Measurements from ENCODE around the gene SPECC1. TPM values are rescaled to one million over a fixed set of nuclear protein-coding genes. Genes with fewer than 3 reads are reported as not detected.
A peak's percentile ranks its signal among the peaks of the same experiment; 100 is the strongest.

The SPECC1 gene
- total and polyA plus RNA-seq, 2 donors (not counting 1 experiment from before 2014, with no cell fraction given) = 13.4 to 30.9 TPM

- Histone ChIP-seq H4K20me1 (ENCODE audit: control insufficient read depth, extremely low read depth, insufficient read depth, low read length) (peaks cover 2% of the 10 kb centered on the region), H3K4me3 (replicated peaks in 1 of 4; ENCODE audit: control extremely low read depth in 1 of 4, insufficient read depth in 1 of 4, low read depth in 3 of 4, low read length in 4 of 4) (peak overlapping the region in 1 of 4 experiments; percentile 88), H3K4me2 (ENCODE audit: extremely low read depth, insufficient read depth, low read length) (peak overlapping the region; percentile 20), H3K27ac (ENCODE audit: insufficient read depth, low read length) (no peak overlapping the region), H3K9ac (ENCODE audit: insufficient read depth, low read length) (no peak overlapping the region), H3K4me1 (ENCODE audit: control insufficient read depth, extremely low read depth, insufficient read depth, low read length) (peaks cover 4% of the 10 kb centered on the region), H3K9me3 (ENCODE audit: control insufficient read depth, insufficient read depth, low read depth, low read length) (no peaks in the 10 kb centered on the region), H2AFZ (ENCODE audit: low read length) (no peak overlapping the region), H3K27me3 (ENCODE audit: control insufficient read depth, insufficient read depth, low read length) (no peaks in the 10 kb centered on the region), H3K36me3 (ENCODE audit: control insufficient read depth, insufficient read depth, low read length) (no peaks in the 10 kb centered on the region), H3K79me2 (ENCODE audit: control insufficient read depth, insufficient read depth, low read length) (peaks cover 63% of the 10 kb centered on the region)
- no peak for TF ChIP-seq EZH2 (IDR thresholded peaks at IDR 0.05; ENCODE audit: low read length, missing control alignments)
- TF ChIP-seq, protein P1, sequence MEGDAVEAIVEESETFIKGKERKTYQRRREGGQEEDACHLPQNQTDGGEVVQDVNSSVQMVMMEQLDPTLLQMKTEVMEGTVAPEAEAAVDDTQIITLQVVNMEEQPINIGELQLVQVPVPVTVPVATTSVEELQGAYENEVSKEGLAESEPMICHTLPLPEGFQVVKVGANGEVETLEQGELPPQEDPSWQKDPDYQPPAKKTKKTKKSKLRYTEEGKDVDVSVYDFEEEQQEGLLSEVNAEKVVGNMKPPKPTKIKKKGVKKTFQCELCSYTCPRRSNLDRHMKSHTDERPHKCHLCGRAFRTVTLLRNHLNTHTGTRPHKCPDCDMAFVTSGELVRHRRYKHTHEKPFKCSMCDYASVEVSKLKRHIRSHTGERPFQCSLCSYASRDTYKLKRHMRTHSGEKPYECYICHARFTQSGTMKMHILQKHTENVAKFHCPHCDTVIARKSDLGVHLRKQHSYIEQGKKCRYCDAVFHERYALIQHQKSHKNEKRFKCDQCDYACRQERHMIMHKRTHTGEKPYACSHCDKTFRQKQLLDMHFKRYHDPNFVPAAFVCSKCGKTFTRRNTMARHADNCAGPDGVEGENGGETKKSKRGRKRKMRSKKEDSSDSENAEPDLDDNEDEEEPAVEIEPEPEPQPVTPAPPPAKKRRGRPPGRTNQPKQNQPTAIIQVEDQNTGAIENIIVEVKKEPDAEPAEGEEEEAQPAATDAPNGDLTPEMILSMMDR (conservative IDR thresholded peaks at IDR 0.05 in 1 of 2, IDR thresholded peaks at IDR 0.05 in 1 of 2; ENCODE audit: low read depth in 1 of 2, low read length in 2 of 2) = no peak
- no peak for DNase-seq (ENCODE audit: low read depth in 2 of 2)
Observed at GRCh38 chr17:19975601-19976000, 33.6 kb upstream of the SPECC1 start.

DNA sequence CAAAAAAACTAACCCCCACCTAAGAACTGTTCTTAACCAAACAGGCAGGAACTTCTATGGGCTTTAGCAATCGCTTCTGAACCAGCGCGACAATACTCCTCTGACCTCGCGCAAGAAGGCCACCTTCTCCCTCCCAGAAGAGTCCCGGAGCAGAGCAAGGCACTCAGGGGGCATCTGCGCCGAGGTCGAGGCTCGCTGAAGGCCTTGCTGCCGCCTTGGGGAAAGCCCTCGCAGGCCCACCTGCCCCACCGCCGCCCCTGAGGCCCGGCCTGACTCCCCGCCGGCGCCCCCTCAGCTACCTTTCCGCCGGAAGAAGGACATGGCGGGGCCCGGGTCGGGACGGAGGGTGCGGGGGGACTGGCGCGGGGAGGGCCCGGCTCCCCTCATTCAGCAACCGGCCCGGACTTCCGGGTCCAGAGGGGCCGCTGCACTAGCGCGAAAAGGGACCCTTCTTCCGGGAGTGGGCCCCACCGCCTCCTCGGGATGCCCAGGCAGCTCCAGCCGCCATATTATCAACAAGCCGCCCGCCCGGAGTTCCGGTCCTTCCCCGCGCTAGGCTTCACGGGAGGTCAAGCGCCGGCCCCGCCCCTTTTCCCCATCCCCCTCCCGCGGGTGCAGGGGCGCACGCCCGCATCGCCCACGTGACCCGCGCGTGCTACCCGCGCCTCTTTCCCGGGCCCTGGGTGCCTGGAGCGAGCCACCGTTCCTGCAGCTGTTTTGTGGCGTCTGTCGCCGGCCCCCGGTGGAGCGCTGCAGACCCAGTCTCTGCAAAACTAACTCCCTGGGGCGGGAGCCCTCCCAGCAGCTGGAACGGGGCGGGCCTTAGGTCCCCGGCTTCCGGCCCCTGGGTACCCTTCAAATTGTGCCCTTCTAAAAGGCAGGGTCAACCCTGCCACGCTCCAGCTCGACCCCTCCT lies 31.6 kb upstream of the SPECC1 start, which contains the start of gene AKAP10:
TSS of gene AKAP10 (minus strand) at position 536 of the 916 bp plus-strand sequence. CDS start at position 387, 149 bp downstream.
- H3K4me2 ChIP-seq (ENCODE audit: extremely low read depth, insufficient read depth, low read length) = peak within 1 kb of the TSS; percentile 97
- peaks cover 4% of the 10 kb centered on the region for H3K4me1 ChIP-seq (ENCODE audit: control insufficient read depth, extremely low read depth, insufficient read depth, low read length)
- no peak for TF ChIP-seq EZH2 (IDR thresholded peaks at IDR 0.05; ENCODE audit: low read length, missing control alignments)
- TF ChIP-seq, protein P1 (conservative IDR thresholded peaks at IDR 0.05 in 1 of 2, IDR thresholded peaks at IDR 0.05 in 1 of 2; ENCODE audit: low read depth in 1 of 2, low read length in 2 of 2) = no peak
- peak; percentile 72 to 83 for DNase-seq (ENCODE audit: low read depth in 2 of 2)
- no peaks in the 10 kb centered on the region for H3K27me3 ChIP-seq (ENCODE audit: control insufficient read depth, insufficient read depth, low read length)
- H2AFZ ChIP-seq (ENCODE audit: low read length) = peak within 1 kb of the TSS; percentile 93
- H3K9ac ChIP-seq (ENCODE audit: insufficient read depth, low read length) = peak within 1 kb of the TSS; percentile 89
- peaks cover 49% of the 10 kb centered on the region for H3K79me2 ChIP-seq (ENCODE audit: control insufficient read depth, insufficient read depth, low read length)
- H3K36me3 ChIP-seq (ENCODE audit: control insufficient read depth, insufficient read depth, low read length) = no peaks in the 10 kb centered on the region
- H3K9me3 ChIP-seq (ENCODE audit: control insufficient read depth, insufficient read depth, low read depth, low read length) = no peaks in the 10 kb centered on the region
- H4K20me1 ChIP-seq (ENCODE audit: control insufficient read depth, extremely low read depth, insufficient read depth, low read length) = peaks cover 2% of the 10 kb centered on the region
- peak within 1 kb of the TSS; percentile 88 to 99 (median 93) for H3K4me3 ChIP-seq (replicated peaks in 1 of 4; ENCODE audit: control extremely low read depth in 1 of 4, insufficient read depth in 1 of 4, low read depth in 3 of 4, low read length in 4 of 4)
- peak within 1 kb of the TSS; percentile 91 for H3K27ac ChIP-seq (ENCODE audit: insufficient read depth, low read length)

DNA sequence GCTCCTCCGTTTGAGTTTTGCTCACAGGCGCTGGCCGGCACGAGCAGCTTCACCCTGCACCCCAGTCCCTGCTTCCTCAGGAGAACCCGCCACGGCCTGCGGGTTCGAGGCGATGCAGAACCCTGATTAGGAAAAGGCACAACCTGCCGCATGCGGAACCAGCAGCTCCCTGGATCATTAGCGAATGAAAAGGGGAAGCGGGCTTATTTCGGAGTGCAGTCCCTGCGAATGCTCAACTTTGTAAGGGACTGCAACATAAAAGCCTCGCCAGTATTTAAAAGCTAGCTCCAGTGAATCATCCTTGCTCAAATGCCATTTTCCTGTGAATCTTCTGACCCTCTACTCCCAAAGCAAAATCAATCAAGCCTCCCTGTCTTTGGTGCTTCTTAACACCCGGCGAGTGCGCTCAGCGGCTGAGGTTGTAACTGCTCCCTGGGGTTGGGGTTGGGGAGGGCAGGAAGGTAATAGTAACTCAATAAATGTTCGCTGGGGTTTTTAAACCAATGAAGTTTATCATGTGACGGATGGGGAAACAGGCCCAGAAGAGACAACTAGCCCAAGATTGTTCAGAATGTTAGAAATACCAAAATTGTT lies 30.9 kb upstream of the SPECC1 start:
- peak overlapping the region; percentile 70 for H3K27ac ChIP-seq (ENCODE audit: insufficient read depth, low read length)
- H3K79me2 ChIP-seq (ENCODE audit: control insufficient read depth, insufficient read depth, low read length) = peaks cover 42% of the 10 kb centered on the region
- no peaks in the 10 kb centered on the region for H3K9me3 ChIP-seq (ENCODE audit: control insufficient read depth, insufficient read depth, low read depth, low read length)
- peaks cover 4% of the 10 kb centered on the region for H3K4me1 ChIP-seq (ENCODE audit: control insufficient read depth, extremely low read depth, insufficient read depth, low read length)
- peak overlapping the region; percentile 63 to 99 (median 88) for H3K4me3 ChIP-seq (replicated peaks in 1 of 4; ENCODE audit: control extremely low read depth in 1 of 4, insufficient read depth in 1 of 4, low read depth in 3 of 4, low read length in 4 of 4)
- no peaks in the 10 kb centered on the region for H3K27me3 ChIP-seq (ENCODE audit: control insufficient read depth, insufficient read depth, low read length)
- no peaks in the 10 kb centered on the region for H3K36me3 ChIP-seq (ENCODE audit: control insufficient read depth, insufficient read depth, low read length)
- TF ChIP-seq, protein P1 (conservative IDR thresholded peaks at IDR 0.05 in 1 of 2, IDR thresholded peaks at IDR 0.05 in 1 of 2; ENCODE audit: low read depth in 1 of 2, low read length in 2 of 2) = no peak
- TF ChIP-seq EZH2 (IDR thresholded peaks at IDR 0.05; ENCODE audit: low read length, missing control alignments) = no peak
- H3K9ac ChIP-seq (ENCODE audit: insufficient read depth, low read length) = peak overlapping the region; percentile 89
- peak overlapping the region; percentile 84 for H3K4me2 ChIP-seq (ENCODE audit: extremely low read depth, insufficient read depth, low read length)
- H4K20me1 ChIP-seq (ENCODE audit: control insufficient read depth, extremely low read depth, insufficient read depth, low read length) = peaks cover 2% of the 10 kb centered on the region
- peak overlapping the region; percentile 93 for H2AFZ ChIP-seq (ENCODE audit: low read length)
- DNase-seq (ENCODE audit: low read depth in 2 of 2) = peak in 1 of 2 donors; percentile 17

All from fibroblast of lung (primary cell).